Fibroblast of skin of left quadriceps (primary cell): ENCODE results near the gene LCN1.
"Not testable (repeated sequence)": the region's sequence is repeated elsewhere in the genome, so short reads cannot be mapped to it uniquely, and the experiment has no call there.

Experiments
- DNase-seq, 2 experiments: peaks; one replicate each; pipeline ENCODE4 v3.0.0-alpha.2; 2013; ENCODE audit warnings: low read depth in 2 of 2

The LCN1 gene

GRCh38 chr9:135522137-135522877 lies 1.1 kb downstream of the LCN1 start:
- no peak for DNase-seq

GRCh38 chr9:135522931-135523330 lies 1.7 kb downstream of the LCN1 start:
- no peak for DNase-seq

- no peak for DNase-seq
Observed at GRCh38 chr9:135523521-135524129, 2.4 kb downstream of the LCN1 start.

DNA sequence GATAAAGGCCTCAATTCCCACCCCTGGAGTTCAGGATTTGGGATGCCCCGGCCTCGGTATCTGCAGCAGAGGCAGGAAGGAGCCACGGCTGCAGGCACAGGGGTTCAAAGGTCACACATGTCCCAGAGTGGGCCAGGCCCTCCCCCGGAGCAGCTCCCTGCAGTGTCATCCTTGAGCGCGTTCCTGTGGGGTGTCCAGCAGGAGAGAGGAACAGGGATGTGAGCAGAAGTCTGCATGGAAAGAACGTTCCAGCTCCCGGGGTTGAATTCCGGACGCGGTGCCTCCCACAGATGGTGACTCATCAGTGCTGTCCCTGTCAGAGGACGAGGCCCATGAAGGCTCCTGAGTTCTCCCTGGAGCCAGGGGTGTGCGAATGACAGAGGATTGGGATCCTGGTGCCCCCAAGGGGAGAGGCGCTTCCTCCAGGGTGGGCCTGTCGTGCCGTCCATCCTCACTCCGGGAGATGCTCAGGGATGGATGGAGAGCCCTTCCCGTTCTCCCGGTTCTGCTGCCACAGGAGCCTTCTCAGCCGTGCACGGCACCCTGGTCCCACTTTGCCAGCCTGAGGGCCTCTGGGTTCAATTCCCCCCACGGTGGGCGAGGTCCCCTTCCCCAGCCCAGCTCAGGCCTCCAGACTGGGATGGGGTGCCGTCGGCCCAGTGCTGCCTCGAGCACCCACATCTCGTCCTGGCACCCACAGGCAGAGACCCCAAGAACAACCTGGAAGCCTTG lies 3.1 kb downstream of the LCN1 start:
- DNase-seq, result no peak

GRCh38 chr9:135525241-135526088 lies 4.2 kb downstream of the LCN1 start:
- DNase-seq, result no peak

- no peak for DNase-seq
Observed at GRCh38 chr9:135526089-135526729, 5.0 kb downstream of the LCN1 start.

DNA sequence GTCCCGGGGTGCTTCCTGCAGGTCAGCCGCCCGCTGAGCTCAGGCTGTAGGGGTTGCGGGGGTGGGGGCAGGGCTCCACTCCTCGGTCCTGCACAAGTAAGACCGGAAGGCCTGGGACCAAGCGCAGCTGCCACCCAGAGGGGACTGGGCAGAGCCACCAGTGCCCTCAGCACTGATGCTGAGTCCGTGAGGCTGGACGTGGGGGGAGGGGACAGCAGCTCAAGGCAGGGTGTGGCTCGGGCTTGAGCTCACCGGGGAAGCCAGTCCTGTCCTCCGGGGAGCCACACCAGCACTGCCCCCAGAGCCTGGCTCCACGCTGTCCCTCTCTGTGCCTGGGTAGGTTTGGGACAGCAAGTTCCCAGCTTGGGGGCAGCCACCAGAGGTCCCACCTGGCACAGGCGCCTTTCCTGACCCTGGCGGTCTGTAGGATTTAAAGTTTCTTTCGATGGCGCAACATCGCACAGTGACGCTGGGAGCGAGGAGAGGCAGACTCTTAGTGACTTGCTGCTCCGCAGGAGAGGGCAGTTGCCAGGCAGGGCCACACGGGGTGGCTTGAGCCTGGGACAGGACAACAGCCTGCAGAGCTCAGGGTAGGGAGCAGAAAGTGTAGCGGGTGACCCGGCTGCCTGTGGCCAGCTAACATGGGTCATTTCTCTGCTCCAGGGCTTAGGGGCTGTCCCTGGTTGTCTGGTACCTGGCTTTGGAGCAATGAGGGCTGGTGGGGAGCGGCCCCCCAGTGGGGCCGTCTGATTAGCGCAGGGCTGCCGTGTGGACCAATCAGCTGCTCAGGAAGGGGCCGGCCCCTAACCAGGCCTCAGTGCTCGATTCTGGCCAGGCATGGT lies 5.7 kb downstream of the LCN1 start:
- DNase-seq, result no peak

- DNase-seq, result not testable (repeated sequence)
Observed at GRCh38 chr9:135528842-135529435, 7.7 kb downstream of the LCN1 start.

DNA sequence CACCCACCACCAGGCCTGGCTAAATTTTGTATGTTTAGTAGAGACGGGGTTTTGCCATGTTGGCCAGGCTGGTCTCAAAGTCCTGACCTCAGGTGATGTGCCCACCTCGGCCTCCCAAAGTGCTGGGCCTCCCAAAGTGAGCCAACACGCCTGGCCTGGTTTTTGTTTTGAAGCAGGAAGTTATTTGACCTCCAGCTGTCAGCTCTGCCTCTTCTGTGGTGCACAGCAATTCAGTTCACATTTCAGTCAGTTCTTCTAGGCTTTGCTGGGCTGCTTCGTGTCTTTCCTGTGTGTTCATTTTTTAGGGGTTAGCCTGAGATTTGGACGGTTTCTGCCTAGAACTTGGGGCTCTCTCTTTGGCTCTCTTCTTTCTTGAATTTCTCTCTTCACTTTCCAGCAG lies 8.9 kb downstream of the LCN1 start:
- DNase-seq, result no peak

DNA sequence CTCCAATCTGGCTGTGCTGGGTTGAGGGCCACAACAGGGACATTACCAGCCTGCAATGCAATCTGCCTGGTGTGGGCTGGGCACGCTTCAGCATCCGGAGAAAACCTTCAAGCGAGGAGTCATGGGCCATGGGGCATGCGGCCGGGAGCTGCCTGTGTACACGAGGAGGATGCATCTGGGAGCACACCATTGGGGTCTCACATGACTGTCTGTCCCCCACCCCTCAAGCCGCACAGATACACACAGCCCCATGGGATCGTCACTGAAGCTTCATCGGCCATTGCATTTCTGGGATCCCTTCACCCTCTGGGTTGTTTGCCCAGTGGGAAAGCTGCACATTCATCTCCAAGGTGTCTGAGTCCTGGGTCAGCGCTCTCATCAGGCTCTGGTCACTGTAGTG lies 9.9 kb downstream of the LCN1 start:
- DNase-seq, result no peak

DNA sequence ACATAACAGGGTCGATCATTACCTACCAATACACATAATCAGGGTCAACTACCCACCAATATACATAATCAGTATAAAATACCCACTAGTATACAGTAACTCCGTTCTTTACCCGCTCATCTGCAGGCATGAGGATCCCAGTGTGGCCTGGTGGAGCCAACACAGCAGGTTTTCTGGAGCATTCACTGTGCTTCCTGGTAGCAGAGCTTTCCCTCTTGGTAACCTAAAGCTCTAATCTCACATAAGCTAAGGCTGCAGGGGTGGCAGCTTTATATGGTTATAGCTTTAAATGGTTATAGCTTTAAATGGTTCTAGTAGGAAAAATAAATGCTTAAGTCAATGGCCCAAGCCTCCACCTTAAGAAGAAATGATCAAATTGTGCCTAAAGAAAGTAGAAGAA lies 11.9 kb downstream of the LCN1 start:
- no peak for DNase-seq

DNA sequence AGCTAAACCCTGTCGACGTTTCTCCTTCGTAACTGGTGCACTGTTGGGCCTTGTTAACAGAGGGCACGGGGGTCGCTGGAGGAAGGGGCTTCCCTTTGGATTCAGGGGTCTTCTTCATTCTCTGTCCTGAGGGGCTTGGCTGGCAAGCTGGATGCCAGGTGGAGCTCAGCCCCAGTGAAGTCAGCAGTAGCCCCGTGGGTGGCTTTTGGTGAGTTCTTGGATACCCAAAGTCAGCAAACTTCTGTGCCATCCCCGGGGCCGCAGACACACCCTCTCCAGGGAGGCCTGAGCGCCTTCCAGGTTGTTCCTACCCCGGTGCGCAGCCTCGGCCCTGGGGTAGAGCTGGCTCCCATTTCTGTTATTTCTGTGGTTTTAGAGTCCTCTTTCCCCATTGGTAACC lies 12.4 kb downstream of the LCN1 start:
- DNase-seq, result no peak

DNA sequence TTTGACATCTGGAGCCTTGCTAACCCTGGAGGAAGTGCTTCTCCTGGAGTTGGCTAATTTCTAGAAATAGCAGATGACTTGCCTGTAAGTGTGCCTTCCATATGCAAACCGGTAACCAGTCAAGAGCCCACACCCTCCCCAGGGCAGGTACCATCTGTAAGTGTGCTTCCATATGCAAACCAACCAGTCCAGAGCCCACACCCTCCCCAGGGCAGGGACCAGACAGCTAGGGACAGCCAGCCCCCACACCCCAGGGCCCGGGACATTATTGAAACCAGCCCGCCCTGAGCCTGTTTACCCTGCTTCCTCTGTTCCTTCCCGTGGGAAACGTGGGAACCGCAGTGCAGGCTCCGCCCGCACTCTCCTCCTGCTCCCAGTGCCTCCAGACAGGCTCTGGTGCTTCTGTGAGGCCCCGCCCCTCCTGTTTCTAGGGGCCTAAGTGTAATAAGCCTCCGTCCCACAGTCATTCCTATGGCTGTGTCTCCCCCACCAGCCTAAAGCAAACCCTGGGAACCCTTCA lies 13.0 kb downstream of the LCN1 start:
- DNase-seq, result not testable (repeated sequence)

DNA sequence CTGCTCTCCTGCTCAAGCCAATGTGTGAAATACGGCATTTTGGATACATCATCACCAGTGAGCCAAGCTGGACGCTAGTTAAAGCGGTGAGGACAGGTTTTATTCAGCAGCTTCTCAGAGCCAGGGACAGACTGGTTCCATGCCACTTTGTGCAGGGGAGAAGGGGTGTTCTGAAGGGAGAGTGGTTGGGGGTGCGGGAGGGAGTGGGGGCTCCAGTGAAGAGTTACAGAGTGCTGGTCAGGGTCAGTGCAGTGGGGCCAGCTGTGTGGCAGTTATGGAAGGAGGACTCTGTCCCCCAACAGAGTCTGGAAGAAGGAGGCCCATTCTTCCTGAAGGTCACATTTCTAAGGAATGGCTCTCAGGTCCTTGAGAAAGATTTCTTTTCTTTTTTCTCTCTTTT lies 13.6 kb downstream of the LCN1 start:
- not testable (repeated sequence) for DNase-seq

- DNase-seq, result not testable (repeated sequence)
Observed at GRCh38 chr9:135535631-135536030, 14.4 kb downstream of the LCN1 start.

DNA sequence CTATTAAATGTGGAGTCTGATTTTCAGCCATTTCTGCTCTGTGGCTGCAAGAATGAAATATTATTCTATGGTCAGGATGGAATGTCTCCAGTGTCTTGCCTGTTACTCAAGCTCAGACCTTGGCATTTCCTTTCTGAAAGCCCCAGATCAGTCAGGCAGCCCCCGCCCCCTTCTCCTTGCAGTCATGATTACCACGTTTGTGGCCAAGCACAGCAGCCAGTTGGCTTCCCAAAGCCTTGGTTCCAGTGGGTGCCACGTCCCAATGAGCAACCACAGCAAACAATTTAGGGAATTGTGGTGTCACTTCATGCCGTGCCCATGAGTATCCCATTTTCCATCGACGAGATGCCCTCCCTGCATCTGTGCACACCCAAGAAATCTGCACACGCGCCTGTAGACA lies 15.0 kb downstream of the LCN1 start:
- DNase-seq, result peak; percentile 18

DNA sequence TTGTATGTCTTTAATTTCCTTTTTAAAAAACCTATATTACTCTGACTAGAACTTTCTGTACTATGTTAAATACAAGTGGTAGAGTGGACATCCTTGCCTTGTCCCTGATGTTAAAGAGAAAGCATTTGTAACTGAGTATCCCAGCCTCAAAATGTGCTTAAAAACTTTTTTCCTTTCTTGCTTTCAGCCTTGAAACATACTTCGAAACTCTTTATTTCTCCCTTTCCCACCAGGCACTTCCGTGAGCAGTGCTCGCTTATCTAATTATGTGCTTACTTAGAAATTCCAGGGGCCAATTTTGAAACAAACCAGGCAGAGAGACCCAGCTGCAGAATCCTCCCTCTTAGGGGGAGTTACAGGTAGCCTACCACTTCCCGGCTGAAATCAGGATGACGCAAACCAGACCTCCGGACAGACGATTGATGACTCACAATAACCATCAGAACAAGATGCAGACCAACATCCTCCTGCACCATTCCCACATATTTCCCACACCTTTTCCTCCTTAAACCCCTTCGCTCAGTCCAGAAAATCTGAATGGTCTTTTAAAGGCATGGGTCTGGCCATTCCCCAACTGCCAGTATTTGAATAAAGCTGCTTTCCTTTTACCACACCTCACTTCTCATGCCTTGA lies 22.1 kb downstream of the LCN1 start:
- DNase-seq, result not testable (repeated sequence)

DNA sequence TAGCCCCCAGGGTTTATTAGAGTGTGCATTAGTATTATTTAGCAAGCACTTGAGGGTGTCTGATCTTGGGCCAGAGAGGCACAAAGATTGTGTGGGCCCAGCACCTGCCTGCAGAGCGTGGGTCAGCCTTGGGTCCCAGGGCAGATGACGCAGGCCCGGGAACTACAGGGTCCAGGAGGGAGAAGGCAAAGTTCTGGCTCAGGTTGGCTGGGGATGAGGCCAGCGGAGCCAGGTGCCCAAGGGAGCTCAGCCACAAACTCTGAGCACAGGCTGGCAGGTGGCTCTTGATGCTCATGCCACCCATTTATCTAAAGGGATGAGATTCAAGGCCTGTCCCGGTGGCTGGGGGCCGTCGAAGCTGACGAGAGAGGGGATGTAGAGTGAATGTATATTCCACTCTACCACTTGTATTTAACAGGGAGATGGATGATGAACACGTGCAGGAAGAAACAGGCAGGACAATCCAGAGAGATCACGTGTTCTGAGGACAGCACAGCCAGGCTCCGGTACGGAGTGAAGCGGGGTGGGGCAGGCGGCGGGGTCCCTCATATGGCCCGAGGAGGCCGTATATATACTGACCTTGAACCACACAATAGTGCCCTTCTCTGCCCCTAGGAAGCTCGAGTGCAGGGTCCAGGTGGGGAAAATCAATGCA lies 23.9 kb downstream of the LCN1 start:
- no peak for DNase-seq

DNA sequence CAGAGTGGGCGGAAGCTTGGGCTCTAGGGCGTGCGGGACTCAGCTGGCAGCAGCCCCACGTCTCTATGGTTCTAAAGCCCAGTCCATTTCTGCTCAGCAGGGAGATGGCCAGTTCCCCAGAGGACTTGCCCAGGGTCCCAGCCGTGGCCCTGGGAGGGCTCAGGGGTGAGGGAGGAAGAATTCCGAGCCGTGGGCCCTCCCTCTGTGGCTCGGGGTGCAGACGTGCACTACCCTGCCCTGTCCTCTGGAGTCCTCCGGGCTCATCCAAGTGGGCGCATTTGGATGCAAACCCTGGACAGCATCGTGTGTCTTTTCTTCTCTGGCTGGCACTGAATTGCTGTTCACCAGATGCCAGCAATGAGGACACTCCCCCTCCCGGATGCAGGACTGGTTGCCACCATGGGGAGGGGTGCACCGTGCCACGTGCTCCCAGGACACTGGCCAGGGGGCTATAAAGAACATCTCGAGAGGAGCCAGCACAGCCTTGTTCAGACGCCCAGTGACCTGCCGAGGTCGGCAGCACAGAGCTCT lies 24.5 kb downstream of the LCN1 start, which contains the start of gene OBP2A:
OBP2A (plus strand) TSS at position 481 of the 531 bp plus-strand sequence. CDS start 55 bp downstream, outside the sequence.
- DNase-seq, result not testable (repeated sequence)
